Panc1 (cell line): ENCODE measurements around the gene MYLK.

ENCODE experiments used
- CTCF ChIP-seq: fragments of 450-650 bp; IDR thresholded peaks from 2 replicates; pipeline ENCODE4 v1.5.1; 2017; ENCODE audit warnings: mild to moderate bottlenecking
- POLR2AphosphoS5 ChIP-seq: IDR thresholded peaks from 2 replicates; pipeline ENCODE4 v1.6.1; 2012; ENCODE audit warnings: mild to moderate bottlenecking, low read depth, low read length, moderate library complexity

GRCh38 chr3:123816673-123817207 lies 67.4 kb downstream of the MYLK start:
- TF ChIP-seq POLR2AphosphoS5 (no peak), CTCF (no peak)
